Fibroblast of skin of left biceps (primary cell): ENCODE data around the gene COL27A1.

ENCODE experiments used
- DNase-seq, 2 experiments: peaks; one replicate each; pipeline ENCODE4 v3.0.0-alpha.2; 2013; ENCODE audit warnings: low read depth in 2 of 2

The COL27A1 gene

DNA sequence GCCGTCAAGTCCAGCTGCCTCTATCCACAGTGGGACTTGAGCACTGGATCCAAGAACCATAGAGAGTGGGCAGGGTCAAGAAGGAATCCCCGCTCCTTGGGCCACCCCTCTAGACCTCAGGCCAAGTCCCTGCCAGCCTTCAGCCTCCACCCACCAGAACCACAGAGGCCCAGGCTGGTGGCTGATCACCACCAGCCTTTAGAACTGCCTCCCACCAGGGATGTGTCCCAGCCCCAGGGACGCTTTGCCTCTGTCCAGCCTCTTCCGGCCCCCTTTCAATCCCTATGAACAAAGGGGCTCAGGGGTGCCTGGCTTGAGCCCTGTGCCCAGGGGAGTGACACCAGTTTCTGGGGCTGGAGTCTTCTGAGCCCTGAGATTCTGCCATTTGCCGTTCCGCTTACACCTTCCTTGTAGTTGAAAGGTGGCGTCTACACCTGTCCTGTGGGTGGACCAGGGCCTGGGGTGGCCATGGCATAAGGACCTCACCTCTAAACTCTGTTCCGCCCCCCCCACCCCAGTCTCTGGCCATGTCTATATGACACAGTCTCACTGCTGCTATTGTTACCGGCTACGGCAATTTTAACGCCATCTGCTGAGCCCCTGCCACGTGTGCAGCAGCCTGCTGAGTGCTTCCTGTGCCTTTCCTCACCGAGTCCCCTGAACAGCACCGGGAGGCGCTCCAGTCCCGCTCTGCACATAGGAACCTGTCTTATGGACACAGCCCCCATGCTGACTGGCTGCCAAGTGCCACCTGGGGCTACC, 131.8 kb downstream of the COL27A1 start:
- DNase-seq = no peak

- DNase-seq = no peak
These were observed 132.4 kb downstream of the COL27A1 start for GRCh38 chr9:114287763-114288192.

DNA sequence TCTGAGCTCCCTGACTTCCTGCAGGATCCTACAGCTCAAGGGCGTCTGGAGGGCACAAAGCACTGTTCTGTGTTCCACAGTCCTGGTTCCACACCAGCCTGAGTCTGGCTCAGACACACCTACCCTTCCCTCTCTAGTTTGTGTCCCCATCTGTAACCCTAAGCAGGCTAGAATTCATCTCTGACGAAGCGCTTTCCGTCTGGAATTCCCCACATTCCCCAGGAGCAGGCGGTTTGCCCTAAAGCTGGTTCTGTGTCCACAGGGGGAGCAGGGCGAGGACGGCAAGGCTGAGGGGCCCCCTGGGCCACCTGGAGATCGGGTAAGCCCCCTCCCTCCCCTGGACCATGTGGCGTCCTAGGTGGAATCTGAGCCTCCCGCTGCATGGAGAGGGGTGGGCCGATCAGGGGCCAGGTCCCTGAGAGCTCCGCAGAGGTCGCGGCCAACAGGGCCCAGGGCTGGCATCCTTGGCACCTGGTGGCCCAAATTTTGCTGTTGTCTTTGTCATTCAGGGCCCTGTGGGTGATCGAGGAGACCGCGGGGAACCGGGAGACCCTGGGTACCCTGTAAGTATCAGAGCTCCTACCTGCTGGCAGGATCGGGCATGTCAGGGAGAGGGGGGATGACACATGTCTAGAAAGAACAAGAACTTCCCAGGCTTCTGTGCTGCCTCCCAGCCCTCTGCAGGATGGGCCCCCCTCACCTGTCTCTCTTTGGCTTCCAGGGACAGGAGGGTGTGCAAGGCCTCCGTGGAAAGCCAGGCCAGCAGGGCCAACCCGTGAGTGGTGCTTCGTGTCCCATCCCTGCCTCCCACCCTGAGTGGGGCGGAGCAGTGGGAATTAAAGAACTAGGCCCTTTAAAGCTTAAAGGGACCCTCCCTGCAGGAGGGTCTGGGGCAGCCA, 133.1 kb downstream of the COL27A1 start:
- no peak for DNase-seq

GRCh38 chr9:114289106-114289505, 133.8 kb downstream of the COL27A1 start:
- DNase-seq = no peak

DNA sequence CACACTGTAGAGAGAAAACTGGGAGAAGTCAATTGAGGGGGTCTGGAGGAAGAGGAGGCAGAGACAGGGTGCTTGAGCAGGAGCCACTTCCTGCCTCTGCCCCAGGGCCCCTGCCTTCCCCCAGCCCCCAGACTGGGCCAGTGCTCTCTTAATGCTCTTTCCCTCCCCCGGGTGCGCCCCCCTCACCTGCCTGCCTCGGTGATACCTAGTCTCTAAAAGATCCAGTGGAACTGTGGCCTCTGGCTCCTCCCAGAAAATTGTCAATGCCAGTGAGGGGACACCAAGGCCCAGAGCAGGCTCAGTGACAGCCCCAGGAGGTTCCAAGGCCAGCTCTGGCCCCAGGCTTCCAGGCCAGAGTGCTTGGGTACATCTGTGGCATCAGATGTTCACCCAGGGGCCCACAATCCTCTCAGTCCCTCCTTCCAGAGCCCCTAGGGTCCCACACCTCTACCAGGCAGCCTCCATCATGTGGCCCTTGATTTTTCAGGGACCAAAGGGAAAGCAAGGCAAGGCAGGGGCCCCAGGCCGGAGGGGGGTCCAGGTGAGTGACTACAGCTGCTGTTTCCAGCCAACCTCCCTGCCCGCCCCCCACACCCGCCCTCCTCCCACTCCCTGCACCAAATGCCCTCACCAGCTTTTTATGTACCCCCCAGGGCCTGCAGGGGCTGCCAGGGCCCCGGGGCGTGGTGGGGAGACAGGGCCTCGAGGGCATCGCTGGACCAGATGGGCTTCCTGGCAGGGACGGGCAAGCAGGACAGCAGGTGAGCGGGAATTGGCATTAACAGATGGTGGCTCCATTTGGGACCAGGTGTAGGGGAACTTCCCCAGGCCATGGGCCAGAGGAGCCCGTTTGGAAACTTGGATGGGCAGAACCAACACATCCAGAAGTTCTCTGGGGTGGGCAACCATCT, 134.5 kb downstream of the COL27A1 start:
- DNase-seq = no peak

- no peak for DNase-seq
These were observed 135.2 kb downstream of the COL27A1 start for GRCh38 chr9:114290561-114290986.

DNA sequence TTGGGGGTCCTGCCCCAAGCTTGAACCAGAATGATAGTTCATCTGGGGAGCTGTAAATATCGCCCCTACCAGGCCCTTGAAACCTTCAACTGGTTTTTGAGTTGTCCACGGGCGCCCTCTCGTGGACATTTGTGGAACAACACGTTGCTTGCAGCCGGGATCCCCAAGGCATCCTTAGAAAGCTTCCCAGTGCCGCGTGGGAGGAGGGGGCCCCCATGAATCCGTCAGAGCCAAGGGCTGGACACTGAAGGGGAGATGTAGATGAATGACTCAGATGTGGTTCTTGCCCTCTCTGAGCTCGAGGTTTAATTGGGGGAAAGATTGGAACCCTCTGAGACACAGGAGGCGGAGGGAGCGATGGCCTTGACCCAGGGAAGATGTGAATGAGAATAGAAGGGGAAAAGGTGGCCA, 135.7 kb downstream of the COL27A1 start:
- no peak for DNase-seq

DNA sequence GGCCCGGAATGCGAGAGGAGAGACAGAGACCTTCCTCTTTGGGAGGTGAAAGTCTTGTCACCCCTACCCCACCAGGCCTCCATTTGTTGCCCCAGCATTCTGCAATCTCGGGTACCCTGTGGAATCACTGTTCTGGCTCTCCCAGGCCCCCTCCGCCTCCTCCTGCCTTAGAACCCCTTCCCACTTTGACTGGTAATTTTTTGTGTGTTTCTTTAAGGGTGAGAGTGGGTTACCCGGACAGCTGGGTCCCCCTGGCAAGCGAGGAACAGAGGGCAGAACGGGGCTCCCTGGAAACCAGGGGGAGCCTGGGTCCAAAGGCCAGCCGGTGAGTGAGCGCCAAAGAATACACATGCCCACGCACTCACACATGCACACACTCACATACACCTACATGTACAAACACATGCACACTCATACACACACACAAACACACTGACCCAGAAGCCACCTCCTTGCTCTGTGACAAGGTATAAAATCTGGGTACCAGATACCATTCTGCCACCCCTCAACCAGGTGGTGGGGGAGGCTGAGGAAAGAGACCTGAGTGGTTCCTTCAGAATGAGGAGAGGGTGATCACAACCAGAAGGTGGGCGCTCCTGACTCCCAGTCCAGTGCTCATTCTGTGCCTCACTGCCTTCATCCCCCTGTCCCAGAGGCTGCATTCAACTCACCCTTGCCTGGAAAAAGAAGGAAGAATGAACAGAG, 136.7 kb downstream of the COL27A1 start:
- no peak for DNase-seq

GRCh38 chr9:114294664-114295063, 139.3 kb downstream of the COL27A1 start:
- DNase-seq = no peak

DNA sequence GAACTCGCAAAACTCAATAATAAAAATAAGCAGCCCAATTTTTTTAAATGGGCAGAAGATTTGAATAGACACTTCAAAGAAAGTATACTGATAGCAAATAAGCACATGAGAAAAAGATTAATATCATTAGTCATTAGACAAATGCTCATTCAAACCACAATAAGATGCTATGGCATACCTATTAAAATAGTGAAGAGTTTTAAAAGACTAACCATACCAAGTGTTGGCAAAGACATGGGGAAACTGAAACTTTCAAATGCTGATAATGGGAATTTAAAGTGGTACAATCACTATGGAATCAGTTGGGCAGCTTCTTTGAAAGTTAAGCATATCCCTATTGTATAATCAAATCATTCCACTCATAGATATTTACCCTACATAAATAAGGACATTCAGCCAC, 141.0 kb downstream of the COL27A1 start:
- no peak for DNase-seq

GRCh38 chr9:114299286-114300152, 144.2 kb downstream of the COL27A1 start:
- DNase-seq = no peak

DNA sequence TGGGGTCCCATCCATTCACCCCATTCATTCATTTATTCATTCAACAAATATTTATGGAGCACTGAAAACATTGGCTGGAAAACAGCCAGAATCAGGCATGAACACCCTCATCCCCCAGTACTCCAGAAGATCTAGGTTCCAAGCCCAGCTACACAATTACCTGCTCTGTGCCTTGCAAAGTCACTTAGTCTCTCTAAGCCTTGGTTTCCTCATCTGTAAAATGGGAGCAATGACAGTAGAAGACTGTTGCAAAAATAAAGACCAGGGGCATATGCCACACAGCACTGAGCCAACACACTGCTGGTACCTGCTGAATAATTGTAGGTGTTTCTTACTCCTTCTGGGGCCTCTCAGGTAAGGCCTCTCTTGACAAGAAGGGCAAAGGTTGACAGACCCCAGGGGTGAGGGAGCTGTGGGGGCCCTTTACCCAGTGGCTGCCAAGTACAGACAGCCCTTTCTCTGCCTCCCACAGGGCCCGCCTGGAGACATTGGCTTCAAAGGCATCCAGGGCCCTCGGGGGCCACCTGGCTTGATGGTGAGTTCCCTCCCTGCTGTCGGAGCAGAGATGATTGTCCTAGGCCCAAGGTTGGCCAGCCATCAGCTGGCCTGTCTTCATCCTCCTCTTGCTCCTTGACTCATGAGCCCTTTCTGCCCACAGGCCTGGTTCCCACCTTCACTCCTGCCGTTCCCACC, 145.0 kb downstream of the COL27A1 start:
- no peak for DNase-seq

GRCh38 chr9:114300846-114301797, 145.8 kb downstream of the COL27A1 start:
- DNase-seq = no peak

DNA sequence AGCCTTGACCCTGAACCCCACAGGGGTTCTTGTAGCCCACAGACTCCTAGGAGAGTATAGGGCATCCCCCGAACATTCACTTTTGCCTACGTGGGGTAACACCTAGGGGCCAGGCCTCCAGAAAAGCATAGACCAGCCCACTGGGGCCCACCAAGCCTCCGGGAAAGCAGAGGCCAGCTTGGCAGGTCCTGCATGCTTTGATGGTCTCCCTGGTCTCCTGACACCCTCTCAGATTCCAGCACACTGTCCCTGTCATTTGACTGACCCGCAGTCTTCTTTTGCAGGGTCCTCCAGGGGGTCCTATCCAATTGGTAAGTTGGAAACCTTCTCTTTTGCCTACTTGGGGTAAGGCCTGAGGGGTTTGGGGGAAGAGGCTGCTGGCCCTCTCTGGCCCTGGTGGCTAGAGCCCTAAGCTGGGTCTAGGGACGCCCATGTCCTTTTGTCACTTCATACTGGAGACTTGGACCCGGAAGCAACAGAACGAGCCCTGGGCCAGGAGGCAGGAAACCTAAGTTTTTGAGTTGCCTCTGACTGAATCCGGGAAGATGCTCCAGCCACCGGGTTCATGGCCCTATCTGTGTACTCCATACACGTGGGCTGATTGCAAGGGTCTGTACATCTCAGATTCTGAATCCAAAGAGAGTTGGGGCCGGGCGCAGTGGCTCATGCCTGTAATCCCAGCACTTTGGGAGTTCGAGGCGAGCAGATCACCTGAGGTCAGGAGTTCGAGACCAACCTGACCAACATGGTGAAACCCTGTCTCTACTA, 146.6 kb downstream of the COL27A1 start:
- DNase-seq = no peak

DNA sequence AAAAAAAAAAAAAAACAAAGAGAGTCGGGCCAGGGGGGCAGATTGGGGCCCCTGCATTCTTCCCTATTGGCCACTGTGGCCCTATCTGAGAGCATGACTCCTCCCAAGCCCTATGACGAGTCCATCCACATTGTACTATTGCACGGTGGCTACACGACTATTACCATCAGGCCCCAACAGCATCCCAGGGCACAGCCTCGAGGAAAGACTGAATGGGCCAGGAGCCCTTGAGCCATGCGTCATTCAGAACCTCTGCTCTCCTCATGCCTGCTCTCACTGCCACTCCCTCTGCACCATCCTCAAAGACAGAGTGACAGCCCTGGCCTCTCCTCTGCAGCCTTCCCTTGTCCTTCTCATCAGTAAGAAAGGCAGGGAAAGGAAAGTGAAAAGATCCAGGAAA, 147.4 kb downstream of the COL27A1 start:
- DNase-seq = no peak

DNA sequence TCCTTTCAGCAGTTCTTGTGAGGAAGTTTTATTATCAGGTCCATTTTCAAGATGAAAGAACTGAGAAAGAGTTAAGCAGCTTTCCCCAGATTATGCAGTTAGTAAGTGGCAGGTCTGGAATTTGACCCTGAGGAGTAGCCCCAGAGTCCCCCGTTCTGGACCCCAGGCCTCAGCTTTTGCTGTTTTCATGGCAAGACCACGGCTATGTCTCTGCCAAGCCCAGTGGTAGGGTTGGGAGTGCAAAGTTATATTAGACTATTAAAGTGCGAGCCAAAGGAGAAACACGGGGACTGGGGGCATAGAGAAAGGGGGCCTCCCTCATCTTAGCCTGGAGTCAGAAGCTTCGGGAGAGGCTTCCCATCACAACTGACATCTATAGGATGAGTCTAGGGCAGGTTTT, 148.2 kb downstream of the COL27A1 start:
- DNase-seq = no peak

- DNase-seq = no peak
These were observed 148.6 kb downstream of the COL27A1 start for GRCh38 chr9:114303977-114304376.
